Activated CD8-positive, alpha-beta memory T cell treated with anti-CD3 and anti-CD28 coated beads, Interleukin-2, amount 50 U/mL, for 1 hour (primary cell): ENCODE results near the gene APOO.
"Not testable (repeated sequence)": the region's sequence is repeated elsewhere in the genome, so short reads cannot be mapped to it uniquely, and the experiment has no call there.

ENCODE experiments used
- DNase-seq: peaks from one replicate; pipeline ENCODE4 v3.0.0-alpha.2; 2020; ENCODE audit errors: extremely low read depth

The APOO gene

DNA sequence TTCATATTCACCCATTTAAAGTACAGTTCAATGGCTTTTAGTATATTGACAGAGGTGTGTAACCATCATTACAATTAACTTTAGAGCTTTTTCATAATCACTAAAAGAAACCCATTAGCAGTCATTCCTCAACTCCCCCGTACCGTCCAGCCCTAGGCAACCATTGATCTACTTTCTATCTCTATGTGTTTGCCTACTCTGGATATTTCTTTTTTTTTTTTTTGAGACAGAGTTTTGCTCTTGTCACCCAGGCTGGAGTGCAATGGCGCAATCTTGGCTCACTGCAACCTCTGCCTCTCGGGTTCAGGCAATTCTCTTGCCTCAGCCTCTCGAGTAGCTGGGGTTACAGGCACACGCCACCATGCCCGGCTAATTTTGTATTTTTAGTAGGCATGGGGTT, 48.5 kb downstream of the APOO start:
- DNase-seq = not testable (repeated sequence)

DNA sequence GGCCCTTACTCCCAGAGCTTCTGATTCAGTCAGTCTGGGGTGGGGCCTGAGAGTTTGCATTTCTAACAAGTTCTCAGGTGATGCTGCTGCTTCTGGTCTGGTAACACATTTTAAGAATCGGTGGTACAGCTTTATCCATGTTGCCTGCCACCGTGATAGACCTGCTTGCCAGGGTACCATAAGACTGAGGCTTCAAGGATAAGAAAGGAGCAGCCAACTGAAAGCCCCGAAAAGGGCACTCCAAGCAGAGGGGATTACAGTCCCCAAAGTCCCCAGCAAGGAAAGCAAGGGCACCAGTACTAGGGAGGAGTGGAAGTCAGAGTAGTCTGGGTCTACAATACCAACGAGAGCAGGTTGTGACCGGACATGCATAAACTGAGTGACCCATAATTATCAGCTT, 49.8 kb downstream of the APOO start:
- DNase-seq = no peak

- no peak for DNase-seq
Observed at GRCh38 chrX:23857363-23857762, 50.4 kb downstream of the APOO start.

DNA sequence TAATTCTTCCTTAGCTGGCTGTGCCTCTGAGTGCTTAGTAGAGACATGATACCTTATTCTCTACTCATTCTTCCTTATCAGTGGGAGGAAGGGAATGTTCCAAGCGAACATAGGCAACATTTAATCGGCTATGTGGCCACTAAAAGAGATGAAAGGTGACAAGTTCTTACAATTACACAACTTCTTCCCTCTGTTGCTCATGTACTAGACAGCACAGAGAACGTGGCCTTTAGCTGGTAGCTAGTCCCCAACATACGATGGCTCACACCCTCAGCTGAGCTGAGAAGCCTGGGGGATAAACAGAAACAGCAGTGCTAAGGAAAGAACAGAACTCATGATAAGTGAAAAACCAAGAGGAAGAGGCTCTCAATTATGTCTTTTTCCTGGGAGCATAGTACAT, 52.2 kb downstream of the APOO start:
- no peak for DNase-seq

DNA sequence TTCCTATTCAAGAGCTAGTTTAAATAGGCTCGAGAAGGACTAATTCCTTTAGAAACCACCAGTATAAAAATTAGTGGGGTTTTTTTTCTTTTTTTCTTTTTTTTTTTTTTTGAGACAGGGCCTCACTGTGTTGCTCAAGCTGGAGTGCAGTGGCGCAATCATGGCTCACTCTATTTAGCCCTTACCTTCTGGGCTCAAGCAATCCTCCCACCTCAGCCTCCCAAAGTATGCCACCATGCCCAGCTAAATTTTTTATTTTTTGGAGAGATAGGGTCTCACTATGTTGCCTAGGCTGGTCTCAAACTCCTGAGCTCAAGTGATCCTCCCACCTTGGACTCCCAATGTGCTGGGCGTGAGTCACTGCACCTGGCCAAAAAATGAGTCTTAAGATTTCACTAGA, 52.8 kb downstream of the APOO start:
- DNase-seq = no peak

DNA sequence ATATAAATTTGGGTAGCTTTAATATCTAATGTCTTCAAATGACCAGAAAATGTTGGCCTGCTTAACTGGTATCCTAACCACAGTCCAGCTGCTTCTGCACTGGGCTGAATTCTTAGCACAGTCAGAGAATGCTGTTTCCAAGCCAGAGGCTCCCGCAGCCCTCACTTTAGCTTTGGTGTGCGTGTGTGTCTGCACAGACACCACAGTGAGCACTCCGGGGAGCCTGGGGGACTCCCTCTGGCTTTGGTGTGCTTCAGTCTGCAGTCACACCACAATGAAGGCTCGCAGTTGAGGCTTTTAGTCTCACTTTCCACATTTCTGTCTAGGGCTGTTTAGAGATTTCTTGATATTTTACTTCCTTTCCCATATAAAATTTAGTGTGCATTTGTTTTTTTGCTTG, 53.6 kb downstream of the APOO start:
- DNase-seq = no peak

- no peak for DNase-seq
Observed at GRCh38 chrX:23851544-23851943, 56.2 kb downstream of the APOO start.

DNA sequence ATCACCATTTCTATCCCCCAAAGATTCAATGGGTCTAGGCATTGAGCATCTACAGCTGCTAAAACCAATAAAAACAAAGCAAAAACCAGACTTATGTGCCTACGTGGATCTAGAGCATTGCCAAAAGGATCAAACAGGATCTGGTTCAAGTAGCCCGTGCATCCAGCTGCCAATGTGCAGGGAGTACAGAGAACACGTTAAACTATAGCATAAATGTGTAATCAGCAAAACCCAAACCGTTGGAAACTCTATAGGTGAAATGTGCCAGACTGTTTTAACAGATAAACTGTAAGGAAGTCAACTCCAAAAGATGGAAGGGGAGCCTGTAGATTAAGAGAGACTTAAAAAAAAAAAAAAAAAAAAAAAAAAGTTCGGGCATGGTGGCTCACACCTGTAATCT, 58.5 kb downstream of the APOO start:
- no peak for DNase-seq

GRCh38 chrX:23845351-23845817, 62.4 kb downstream of the APOO start:
- DNase-seq = no peak

DNA sequence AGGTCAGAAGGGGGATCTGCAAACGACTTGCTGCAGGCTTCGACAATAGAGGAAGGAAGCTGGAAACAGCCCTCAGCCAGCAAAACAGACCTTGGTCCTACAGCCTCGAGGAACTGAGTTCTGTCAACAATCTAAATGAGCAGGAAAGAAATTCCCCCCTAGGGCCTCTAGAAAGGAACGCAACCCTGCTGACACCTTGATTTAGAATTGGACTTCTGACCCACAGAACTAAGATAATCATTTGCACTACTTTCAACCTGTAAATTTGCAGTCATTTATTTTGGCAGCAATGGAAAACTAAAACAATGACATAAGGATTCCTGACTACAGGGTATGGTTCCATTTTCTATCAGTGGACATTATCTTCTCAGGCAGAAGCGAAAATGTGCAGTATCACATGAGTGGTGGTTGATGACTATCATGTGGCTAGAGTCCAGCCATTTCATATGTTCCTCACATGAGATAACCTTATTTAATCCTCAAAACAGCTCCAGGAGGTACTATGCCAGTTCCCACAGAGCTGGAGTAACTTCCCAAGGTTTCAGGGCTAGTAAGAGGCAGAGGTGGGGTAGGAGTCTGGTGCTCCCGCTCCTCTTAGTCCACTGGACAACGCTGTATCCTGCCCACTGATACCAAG, 63.1 kb downstream of the APOO start:
- no peak for DNase-seq

- DNase-seq = no peak
Observed at GRCh38 chrX:23841847-23842522, 65.8 kb downstream of the APOO start.

- no peak for DNase-seq
Observed at GRCh38 chrX:23840674-23841073, 67.1 kb downstream of the APOO start.

DNA sequence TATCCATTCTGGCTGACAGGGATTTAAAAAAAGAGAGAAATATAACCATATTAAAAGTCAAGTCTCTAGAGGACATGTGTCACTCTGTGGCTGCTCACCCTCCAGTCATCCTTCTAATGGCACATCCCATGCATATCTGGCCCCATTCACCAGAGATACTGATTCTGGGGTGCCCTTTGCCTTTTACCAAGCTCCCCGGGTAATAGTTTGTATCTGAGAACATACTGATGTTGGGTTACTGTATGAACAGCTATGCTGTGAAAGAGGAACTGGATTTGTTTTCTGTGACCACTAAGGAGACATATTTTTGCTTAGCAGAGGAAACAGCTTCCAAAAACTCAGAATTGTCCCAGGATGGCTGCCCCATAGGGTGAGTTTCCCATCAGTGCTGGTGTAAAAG, 68.8 kb downstream of the APOO start:
- no peak for DNase-seq

DNA sequence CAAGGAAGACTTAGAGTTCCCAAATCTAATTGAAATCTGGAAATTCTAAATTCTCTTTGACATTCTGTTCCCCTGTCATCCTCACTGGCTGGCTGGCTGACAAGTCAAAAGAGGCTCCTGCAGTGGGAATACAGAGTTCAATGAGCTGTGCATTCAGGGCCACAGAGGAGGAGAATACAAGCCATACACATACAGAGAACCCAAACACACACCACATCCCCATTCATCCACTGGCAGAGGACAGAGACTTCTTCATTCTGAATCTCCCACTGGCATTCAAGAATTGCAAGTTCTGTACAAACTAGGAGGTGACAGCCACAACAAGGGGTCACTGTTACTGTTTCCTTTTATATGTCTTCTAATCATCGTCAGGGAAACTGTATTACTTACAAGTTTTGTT, 75.0 kb downstream of the APOO start:
- no peak for DNase-seq

DNA sequence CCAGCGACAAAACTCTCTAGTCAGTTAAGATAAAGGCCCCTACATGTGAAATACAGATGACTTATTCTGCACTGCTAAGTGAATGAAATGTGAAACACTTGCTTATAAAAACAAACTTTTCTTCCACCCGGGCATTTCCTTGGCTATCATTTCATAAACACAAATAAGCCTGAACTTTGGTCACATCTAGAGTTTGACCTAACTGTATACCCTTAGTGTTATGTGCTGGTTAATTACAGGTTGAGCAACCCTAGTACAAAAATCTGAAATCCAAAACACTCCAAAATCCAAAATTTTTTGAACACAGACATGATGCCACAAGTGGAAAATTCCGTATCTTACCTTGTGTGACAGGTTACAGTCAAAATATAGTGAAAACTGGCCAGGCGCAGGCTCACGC, 78.9 kb downstream of the APOO start:
- DNase-seq = no peak

DNA sequence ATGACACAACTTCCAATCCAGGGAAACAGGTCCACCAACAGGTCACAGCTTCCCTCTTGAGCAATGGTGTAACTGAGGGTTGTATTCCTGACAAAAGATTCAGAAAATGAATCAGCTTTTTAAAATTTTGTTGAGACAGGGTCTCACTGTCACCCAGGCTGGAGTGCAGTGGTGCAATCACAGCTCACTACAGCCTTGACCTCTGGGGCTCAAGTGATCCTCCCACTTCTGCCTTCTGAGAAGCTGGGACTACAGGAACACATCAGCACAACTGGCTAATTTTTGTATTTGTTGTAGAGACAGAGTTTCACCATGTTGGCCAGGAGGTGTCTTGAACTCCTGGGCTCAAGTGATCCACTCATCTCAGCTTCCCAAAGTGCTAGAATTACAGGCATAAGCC, 81.1 kb downstream of the APOO start:
- no peak for DNase-seq

GRCh38 chrX:23826216-23826615, 81.5 kb downstream of the APOO start:
- DNase-seq = no peak

- no peak for DNase-seq
Observed at GRCh38 chrX:23825675-23826074, 82.1 kb downstream of the APOO start.

GRCh38 chrX:23822841-23823240, 84.9 kb downstream of the APOO start:
- DNase-seq = no peak

GRCh38 chrX:23822397-23822796, 85.3 kb downstream of the APOO start:
- DNase-seq = no peak

DNA sequence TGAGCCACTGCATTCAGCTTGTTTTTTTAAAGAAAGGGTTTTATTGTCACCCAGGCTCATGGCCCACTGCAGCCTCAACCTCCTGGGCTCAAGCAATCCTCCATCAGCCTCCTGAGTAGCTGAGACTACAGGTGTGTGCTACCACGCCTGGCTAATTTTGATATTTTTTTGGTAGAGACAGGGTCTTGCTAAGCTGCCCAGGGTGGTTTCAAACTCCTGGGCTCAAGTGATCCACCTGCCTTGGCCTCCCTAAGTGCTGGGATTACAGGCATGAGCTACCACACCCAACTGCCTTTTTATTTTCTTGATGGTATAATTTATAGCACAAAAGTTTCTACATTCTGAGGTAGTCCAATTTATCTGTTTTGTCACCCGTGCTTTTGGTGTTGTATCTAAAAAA, 85.9 kb downstream of the APOO start:
- DNase-seq = no peak

GRCh38 chrX:23820235-23820782, 87.4 kb downstream of the APOO start:
- no peak for DNase-seq

GRCh38 chrX:23819385-23820234, 88.1 kb downstream of the APOO start:
- DNase-seq = no peak
